ENCODE data around the gene KCNIP2. TPM values are rescaled to one million over a fixed set of nuclear protein-coding genes. Genes with fewer than 3 reads are reported as not detected.

Gene KCNIP2
- total RNA-seq, 1 donor from 2014 or later: 2.9 TPM

GRCh38 chr10:101780187-101780817 lies 63.3 kb downstream of the KCNIP2 start:
- TF ChIP-seq CTCF (conservative IDR thresholded peaks at IDR 0.05; ENCODE audit: low read depth, low read length): no peak
- DNase-seq (ENCODE audit: low read depth): no peak
- H3K4me3 ChIP-seq (ENCODE audit: low read depth, low read length): peak overlapping the region; percentile 33

GRCh38 chr10:101779544-101780186 lies 63.9 kb downstream of the KCNIP2 start:
- DNase-seq (ENCODE audit: low read depth): no peak
- peak; percentile 71 for TF ChIP-seq CTCF (conservative IDR thresholded peaks at IDR 0.05; ENCODE audit: low read depth, low read length)
- H3K4me3 ChIP-seq (ENCODE audit: low read depth, low read length): peak overlapping the region; percentile 33

- no peak for TF ChIP-seq CTCF (conservative IDR thresholded peaks at IDR 0.05; ENCODE audit: low read depth, low read length)
- DNase-seq (ENCODE audit: low read depth): no peak
- peak overlapping the region; percentile 23 for H3K4me3 ChIP-seq (ENCODE audit: low read depth, low read length)
Measured at GRCh38 chr10:101778781-101779543, 64.6 kb downstream of the KCNIP2 start.

GRCh38 chr10:101778151-101778780 lies 65.3 kb downstream of the KCNIP2 start:
- H3K4me3 ChIP-seq (ENCODE audit: low read depth, low read length): no peak overlapping the region
- no peak for TF ChIP-seq CTCF (conservative IDR thresholded peaks at IDR 0.05; ENCODE audit: low read depth, low read length)
- no peak for DNase-seq (ENCODE audit: low read depth)

GRCh38 chr10:101777619-101778145 lies 65.9 kb downstream of the KCNIP2 start:
- TF ChIP-seq CTCF (conservative IDR thresholded peaks at IDR 0.05; ENCODE audit: low read depth, low read length): no peak
- no peak for DNase-seq (ENCODE audit: low read depth)

GRCh38 chr10:101776161-101776817 lies 67.3 kb downstream of the KCNIP2 start:
- H3K4me3 ChIP-seq (ENCODE audit: low read depth, low read length): no peak overlapping the region
- no peak for DNase-seq (ENCODE audit: low read depth)
- TF ChIP-seq CTCF (conservative IDR thresholded peaks at IDR 0.05; ENCODE audit: low read depth, low read length): no peak

More at GRCh38 chr10:101777619-101778145, 65.9 kb downstream of the KCNIP2 start:
- no peak overlapping the region for H3K4me3 ChIP-seq (ENCODE audit: low read depth, low read length)

Measured in epithelial cell of proximal tubule (primary cell).